HG02678 (cell line): ENCODE data around the gene ANO4.

Experiments used
- ATAC-seq: cut with Tn5 transposase; IDR thresholded peaks from one replicate; pipeline ENCODE4 v1.9.1; 2021; ENCODE audit warnings: mild to moderate bottlenecking, moderate library complexity; ENCODE audit not compliant: unreplicated experiment

Gene ANO4

GRCh38 chr12:100794441-100795173 is at the start of gene ANO4:
ANO4 (plus strand) TSS chr12:100794776; CDS start chr12:100901786, 107,010 bp downstream.
- ATAC-seq: no peak

- ATAC-seq: no peak
Observed at GRCh38 chr12:100745378-100746071, 49.1 kb upstream of the ANO4 start.

DNA sequence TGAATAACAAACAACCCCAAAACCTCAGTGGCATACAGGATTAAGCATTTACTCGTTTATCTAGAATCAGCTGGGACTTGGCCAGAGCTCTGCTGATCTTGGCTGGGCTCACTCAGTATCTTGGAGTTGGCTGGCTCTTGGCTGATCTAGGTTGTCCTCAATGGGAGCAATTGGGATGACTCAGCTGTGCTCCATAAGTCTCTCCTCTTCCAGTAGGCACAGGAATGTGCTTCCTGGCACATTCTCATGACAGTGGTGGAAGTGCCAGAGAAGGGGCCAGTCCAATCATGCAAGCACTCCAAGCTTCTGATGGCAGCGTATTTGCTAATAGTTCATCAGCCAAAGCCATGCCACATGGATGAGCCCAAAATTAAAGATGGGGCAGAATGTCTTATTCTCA is 41.7 kb upstream of the ANO4 start:
- ATAC-seq: no peak

- ATAC-seq: no peak
Observed at GRCh38 chr12:100753837-100754236, 40.7 kb upstream of the ANO4 start.

DNA sequence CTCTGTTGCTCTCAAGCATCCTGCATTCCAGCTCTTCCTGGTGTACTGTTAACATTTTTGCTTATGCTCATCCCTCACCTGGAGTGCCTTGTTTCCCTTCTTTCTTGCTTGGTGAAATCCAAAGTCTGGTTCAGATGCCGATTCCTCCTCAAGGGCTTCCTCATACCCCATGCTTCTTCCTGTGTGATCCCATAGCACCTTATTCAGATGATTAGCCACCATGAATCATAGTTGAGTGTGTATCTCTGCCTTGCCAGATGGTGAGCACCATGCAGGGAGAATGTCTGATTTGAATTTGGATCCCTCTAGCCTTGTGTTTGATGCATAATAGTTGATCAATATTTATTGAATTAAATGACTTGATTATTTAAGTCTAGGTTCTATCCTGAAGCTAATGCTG is 39.4 kb upstream of the ANO4 start:
- no peak for ATAC-seq

DNA sequence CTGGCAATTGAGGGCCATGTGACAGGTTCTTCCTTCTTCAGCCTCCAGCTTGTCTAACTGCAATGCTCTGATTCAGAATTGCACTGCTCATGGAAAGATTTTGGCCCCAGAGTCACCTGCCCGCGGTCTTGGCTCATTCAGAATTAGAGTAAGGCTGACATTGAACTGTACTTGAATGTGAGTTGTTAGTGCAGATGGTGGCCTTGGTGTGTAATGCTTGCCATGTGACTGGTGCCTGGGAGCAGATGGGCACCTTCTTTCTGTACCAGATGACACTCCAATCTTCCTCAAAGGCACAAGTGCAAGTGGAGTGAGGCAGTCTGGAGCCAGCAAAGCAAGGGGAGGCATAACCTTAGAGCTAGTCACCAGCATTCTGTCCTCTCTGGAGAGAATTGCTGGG is 36.5 kb upstream of the ANO4 start:
- ATAC-seq: no peak

- ATAC-seq: no peak
Observed at GRCh38 chr12:100767371-100767770, 27.2 kb upstream of the ANO4 start.

DNA sequence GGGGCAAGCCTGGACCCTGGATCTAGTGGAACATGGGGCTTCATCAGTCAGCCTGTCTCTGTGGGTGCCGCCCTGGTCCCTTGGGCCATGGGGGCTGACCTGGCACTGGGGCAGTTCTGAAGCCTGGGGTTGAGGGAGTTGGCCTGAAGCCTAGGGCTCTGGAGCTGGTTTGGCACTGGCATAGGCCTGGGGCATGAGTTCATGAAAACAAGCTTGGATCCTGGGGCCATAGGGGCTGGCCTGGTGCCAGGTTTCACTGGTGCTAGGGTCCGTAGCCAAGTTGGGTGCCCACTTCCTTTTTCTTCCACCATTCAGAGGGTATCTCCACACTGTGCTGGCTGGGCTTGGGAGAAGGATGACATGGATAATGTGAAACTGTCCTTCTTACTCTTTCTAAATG is 26.6 kb upstream of the ANO4 start:
- no peak for ATAC-seq

DNA sequence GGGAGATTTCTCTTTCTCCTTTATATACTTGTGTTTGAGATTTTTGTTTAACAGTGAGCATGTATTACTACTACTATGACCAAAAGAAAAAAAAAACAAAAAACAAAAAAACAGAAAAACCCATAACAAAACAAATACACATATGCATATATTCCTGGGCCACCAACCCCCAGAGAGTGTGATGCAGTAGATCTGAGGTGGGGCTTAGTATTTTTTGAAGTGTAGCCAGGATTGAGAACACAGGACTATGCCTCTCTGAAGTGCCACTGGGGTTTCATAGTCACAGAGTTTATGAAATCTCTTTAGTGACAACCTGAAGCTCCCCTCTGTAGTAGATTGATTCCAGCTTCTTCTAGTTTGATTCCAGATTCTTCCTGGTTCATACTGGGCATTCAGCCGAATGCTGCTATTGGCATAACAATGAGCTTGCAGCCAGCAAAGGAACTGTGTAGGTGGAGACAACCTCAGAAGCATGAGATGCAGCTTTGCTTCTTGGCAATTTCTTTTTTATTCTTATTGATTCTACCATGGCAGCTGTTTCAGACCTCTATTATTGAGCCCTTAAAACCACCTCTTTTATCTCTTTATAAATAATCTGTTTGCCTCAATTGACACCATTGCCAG is 15.5 kb upstream of the ANO4 start:
- no peak for ATAC-seq

- ATAC-seq: no peak
Observed at GRCh38 chr12:100789146-100789545, 5.4 kb upstream of the ANO4 start.

DNA sequence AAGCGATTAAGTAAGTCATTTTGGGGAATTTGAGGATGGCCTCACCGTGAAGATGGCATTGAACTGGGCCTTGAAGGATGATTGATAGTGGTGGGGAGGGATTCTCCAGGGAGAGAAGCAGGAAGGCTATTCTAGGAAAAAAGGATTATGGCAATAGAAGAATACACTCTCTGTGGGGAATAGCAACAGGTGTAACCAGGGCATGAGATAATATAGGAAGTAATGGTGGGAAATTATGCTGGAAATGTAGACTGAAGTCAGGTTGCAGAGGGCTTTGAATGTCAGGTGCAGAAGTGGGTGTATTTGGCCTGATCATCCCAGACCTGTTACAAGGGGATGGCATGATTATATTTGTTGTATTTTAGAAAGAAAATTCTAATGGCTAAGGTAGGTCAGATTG is 4.6 kb upstream of the ANO4 start:
- ATAC-seq: no peak

- no peak for ATAC-seq
Observed at GRCh38 chr12:100790552-100790951, 4.0 kb upstream of the ANO4 start.

- no peak for ATAC-seq
Observed at GRCh38 chr12:100793182-100793581, 1.4 kb upstream of the ANO4 start.

- ATAC-seq: no peak
Observed at GRCh38 chr12:100795174-100795799, 711 bp downstream of the ANO4 start.

DNA sequence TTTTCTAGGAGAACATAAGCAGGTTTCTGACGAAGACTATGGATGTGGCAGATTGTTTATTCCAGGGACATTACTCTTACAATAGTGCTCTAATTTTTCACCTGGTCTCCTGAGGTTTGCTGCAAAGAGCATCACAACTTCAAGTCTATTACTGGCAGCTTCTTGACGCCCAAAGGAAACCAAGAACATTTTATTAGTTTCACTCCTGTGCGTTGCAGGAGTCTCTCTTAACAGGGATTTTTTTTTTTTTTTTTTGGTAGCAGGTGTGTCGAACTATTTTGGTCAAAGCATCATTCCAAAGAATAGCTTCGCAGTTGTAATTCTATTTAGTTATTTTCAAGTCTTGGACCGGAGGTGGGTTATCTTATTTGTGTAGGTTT is 1.2 kb downstream of the ANO4 start:
- ATAC-seq: no peak

GRCh38 chr12:100796621-100797020 is 2.0 kb downstream of the ANO4 start:
- no peak for ATAC-seq

DNA sequence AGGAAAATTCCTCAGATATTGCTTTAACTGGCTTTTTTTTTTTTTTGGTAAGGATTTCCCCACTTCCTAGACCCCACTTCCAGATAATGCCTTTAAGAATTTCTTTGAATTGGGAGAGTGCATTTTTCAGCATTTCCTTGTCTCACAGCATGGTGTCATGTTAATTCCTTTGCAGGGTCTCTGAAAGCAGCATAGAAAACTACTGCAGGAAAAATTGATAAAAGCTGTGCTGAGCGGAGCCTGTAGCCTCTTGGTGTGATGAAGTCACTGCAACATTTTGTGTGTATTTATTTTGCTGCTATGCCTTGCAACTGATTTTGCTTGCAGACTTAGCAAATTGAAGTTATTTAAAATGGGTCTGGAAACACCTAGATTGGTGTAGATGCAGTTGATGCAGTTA is 2.7 kb downstream of the ANO4 start:
- no peak for ATAC-seq

DNA sequence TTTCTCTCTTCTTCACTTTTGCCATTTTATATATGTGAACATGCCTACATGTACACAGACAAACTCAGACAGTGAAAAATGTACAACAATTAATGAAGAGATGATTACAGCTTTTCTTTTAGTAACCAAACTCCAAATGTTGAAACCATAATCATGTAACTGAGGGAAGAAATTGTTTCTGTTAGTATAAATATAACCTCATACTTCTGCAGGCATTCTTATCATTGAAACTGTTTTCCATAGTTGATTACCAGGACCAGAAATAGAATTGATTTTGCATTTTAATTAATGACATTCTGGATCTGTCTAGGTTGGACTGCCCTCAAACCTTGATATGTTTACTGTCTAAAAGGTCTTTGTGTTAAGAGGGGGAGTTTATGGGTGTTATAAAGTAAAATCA is 3.2 kb downstream of the ANO4 start:
- ATAC-seq: no peak

DNA sequence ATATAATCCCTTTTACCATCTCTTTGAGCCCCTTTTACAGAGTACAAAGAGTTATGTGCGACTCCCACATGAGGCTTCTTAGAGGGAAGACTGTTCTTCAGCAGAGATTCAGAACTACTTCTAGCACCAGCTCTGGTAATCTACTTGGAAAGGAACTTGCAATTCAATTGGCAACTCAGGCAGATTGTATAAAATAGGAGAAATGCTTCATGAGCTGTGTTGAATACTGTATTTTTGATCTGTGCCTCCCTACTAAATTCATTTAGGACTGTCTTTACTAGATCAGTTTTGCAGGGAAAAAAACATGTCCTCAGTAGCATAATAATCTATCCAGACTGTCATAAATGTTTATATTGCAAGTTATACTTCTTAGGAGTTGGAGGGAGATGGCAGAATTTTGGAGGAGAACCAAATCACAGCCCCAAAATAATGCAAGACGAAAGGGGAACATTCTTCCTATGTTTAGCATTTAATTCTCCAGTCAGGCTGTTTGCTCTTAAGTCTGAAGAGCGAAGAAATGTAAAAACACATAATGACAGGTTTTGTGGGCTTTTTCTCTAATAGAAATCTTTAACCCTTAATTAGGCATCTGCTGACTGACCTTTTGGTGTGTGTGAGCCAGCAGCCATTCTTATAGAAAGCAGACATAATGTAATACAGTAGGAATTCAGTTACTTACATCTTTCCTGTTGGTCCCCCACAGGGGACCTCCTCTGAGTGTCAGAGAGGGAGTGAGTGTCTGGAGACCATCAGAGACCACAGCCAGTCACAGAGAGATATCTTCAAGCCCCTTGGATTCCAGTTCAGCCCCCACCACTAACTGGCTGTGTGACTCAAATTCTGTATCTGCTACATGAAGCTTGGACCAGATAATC is 3.9 kb downstream of the ANO4 start:
- no peak for ATAC-seq

GRCh38 chr12:100799770-100800169 is 5.2 kb downstream of the ANO4 start:
- ATAC-seq: no peak

DNA sequence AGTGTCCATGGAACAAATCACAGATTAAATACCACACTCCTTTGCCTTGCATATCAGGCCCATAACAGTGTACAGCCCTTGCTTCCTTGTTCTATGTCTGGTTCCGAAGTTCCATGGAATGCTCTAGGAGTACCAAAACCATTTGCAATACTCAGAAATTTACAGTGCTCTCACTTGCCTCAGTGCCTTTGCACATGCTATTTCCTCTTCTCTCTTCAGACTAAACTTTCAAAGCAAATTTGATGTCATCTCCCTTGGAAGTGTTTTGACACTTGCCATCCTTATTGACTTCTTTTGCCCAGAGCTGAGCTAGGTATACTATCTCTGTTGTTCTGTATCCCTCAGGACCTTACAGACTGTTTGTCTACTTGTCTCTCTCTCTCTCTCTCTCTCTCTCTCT is 6.1 kb downstream of the ANO4 start:
- ATAC-seq: no peak
